Choroid plexus epithelial cell (primary cell): ENCODE measurements around the gene FOCAD.

Source experiments
- DNase-seq: peaks from one replicate; pipeline ENCODE4 v3.0.0-alpha.2; 2010; ENCODE audit warnings: low read depth
- H3K4me3 ChIP-seq: 2 replicates; pipeline ENCODE4 v1.5.1; 2011; ENCODE audit warnings: low read depth, mild to moderate bottlenecking, control low read depth, low read length, moderate library complexity
- CTCF ChIP-seq: conservative IDR thresholded peaks from 2 replicates; pipeline ENCODE4 v1.5.1; 2011; ENCODE audit warnings: low read depth, mild to moderate bottlenecking, control low read depth, inconsistent platforms, low read length, moderate library complexity

Gene FOCAD

DNA sequence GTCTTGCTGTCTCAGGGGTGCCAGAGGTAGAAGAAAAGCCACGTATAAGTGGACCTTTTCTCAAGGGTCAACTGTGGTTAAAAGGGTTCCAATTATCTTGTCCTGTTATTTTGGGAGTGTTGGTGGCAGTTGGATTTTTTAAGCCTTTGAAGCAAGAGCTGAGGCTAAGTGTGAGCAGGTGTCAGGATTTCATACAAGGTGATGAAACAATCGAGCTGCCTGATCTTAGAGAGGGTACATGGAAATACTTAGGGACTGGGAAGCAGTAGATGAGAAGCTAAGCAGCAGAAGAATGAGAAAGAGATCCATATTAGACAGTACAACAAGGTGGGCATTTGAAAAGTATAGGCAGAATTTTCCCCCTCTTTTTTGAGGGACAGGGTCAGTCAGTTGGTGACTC, 23.6 kb downstream of the FOCAD start:
- no peak for DNase-seq
- no peak for TF ChIP-seq CTCF
- H3K4me3 ChIP-seq, result no peak overlapping the region

- no peak for DNase-seq
- no peak for TF ChIP-seq CTCF
- H3K4me3 ChIP-seq, result no peak overlapping the region
Measured at GRCh38 chr9:20713172-20713571, 29.1 kb downstream of the FOCAD start.

GRCh38 chr9:20714442-20715415, 30.7 kb downstream of the FOCAD start:
- no peak for DNase-seq
- H3K4me3 ChIP-seq, result no peak overlapping the region
- TF ChIP-seq CTCF, result no peak

DNA sequence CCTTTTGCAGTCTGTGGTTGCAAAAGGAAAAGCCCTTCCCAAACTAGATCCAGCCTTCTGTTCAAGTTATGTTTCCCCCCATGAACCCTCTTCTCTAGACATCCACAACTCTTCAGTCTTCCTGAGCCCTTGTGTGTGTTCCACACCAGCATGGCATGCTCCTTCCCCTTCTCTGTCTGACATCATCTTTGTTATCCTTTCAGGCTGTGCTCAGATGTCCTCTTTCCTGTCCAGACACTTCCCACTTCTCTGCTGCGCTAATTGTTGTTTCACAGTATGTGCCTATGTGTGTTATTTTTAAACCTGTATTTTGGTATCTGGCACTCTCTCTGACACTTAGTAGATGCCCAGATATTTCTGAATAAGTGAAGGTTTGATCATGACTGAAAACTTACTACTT, 38.2 kb downstream of the FOCAD start:
- TF ChIP-seq CTCF, result no peak
- H3K4me3 ChIP-seq, result no peak overlapping the region
- peak; percentile 37 for DNase-seq

DNA sequence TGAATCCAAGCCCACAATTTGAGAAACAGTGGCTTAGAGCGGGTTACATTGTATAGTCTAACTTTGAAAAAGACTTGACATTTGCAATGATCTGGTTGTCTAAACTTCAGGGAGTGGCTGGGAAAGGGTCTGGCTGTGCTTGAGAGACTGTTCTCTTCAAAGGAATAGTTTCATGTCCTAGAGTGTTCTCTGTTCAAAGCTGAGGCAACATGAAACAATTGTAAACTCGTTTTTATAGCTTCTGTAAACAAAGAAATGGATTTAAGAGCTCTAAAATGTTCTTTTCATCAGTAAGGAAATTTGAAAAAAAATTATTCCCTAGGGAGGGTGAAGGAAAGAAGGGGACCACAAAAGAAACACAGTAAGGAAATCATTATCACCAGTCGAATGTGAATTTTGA, 41.6 kb downstream of the FOCAD start:
- no peak for DNase-seq
- no peak overlapping the region for H3K4me3 ChIP-seq
- TF ChIP-seq CTCF, result no peak

DNA sequence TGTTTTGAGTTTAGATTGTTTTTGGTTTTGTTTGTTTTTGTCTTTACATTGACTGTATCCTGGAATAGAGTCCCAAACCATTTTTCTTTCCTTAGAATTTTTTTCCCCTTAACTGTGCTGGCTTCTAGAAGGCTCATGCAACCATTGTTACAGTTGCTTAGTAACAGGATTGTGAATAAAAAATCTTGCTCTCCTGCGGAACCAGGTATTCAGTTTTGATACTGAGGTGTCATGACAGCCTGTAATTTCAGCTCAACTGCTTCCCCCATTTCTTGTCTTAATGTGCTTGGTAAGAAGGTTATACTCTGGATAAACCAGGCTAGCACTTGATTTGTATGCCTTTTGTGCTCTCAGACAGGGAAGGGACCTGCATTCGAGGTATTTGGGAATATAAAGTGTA, 42.1 kb downstream of the FOCAD start:
- TF ChIP-seq CTCF, result no peak
- no peak for DNase-seq
- H3K4me3 ChIP-seq, result no peak overlapping the region
